Mucosa of rectum (tissue), 2 donors: ENCODE results near the gene RAB14.

Experiments used
- H3K27ac ChIP-seq, 2 donors: one replicate each; pipeline ENCODE4 v1.7.0; 2013; ENCODE audit warnings: inconsistent platforms in 2 of 2, low read depth in 2 of 2, low read length in 2 of 2
- H3K27me3 ChIP-seq, 2 donors: one replicate each; pipeline ENCODE4 v1.7.0; 2013; ENCODE audit warnings: low read length in 2 of 2; ENCODE audit not compliant: control insufficient read depth in 2 of 2, insufficient read depth in 2 of 2
- H3K36me3 ChIP-seq, 2 donors: one replicate each; pipeline ENCODE4 v1.7.0; 2013; ENCODE audit warnings: low read length in 2 of 2; ENCODE audit not compliant: control insufficient read depth in 2 of 2, insufficient read depth in 2 of 2
- H3K4me1 ChIP-seq, 2 donors: one replicate each; pipeline ENCODE4 v1.7.0; 2013; ENCODE audit warnings: low read length in 2 of 2, mild to moderate bottlenecking in 1 of 2; ENCODE audit not compliant: control insufficient read depth in 2 of 2, insufficient read depth in 2 of 2
- H3K4me3 ChIP-seq, 2 donors: one replicate each; pipeline ENCODE4 v1.7.0; 2013; ENCODE audit warnings: low read length in 2 of 2
- H3K9ac ChIP-seq, 2 donors: one replicate each; pipeline ENCODE4 v1.7.0; 2013; ENCODE audit warnings: low read length in 2 of 2, low read depth in 1 of 2, mild to moderate bottlenecking in 1 of 2
- H3K9me3 ChIP-seq, 2 donors: one replicate each; pipeline ENCODE4 v1.7.0; 2013; ENCODE audit warnings: low read length in 2 of 2; ENCODE audit not compliant: control insufficient read depth in 2 of 2
- donor health status: healthy.
- donor health status: Normal muscosa, but diverticular disease.

RAB14 gene

GRCh38 chr9:121169094-121169601 is 32.5 kb downstream of the RAB14 start:
- Histone ChIP-seq H3K27ac (no peak overlapping the region), H3K4me3 (no peak overlapping the region), H3K27me3 (no peaks in the 10 kb centered on the region), H3K9ac (no peak overlapping the region), H3K9me3 (no peaks in the 10 kb centered on the region), H3K36me3 (peaks cover 37 to 61% of the 10 kb centered on the region in 2 donors), H3K4me1 (no peaks in the 10 kb centered on the region)

GRCh38 chr9:121168052-121168451 is 33.6 kb downstream of the RAB14 start:
- H3K36me3 ChIP-seq, result peaks cover 29 to 54% of the 10 kb centered on the region in 2 donors
- H3K27me3 ChIP-seq, result no peaks in the 10 kb centered on the region
- no peaks in the 10 kb centered on the region for H3K4me1 ChIP-seq
- H3K4me3 ChIP-seq, result no peak overlapping the region
- H3K9me3 ChIP-seq, result no peaks in the 10 kb centered on the region
- no peak overlapping the region for H3K27ac ChIP-seq
- H3K9ac ChIP-seq, result no peak overlapping the region

- Histone ChIP-seq H3K9ac (no peak overlapping the region), H3K27ac (no peak overlapping the region), H3K27me3 (no peaks in the 10 kb centered on the region), H3K4me3 (no peak overlapping the region), H3K9me3 (no peaks in the 10 kb centered on the region), H3K4me1 (no peaks in the 10 kb centered on the region), H3K36me3 (peaks cover 24 to 43% of the 10 kb centered on the region in 2 donors)
Observed at GRCh38 chr9:121160025-121160424, 41.6 kb downstream of the RAB14 start.

GRCh38 chr9:121157939-121158338 is 43.7 kb downstream of the RAB14 start:
- Histone ChIP-seq H3K4me1 (no peaks in the 10 kb centered on the region), H3K27ac (no peak overlapping the region), H3K9me3 (no peaks in the 10 kb centered on the region), H3K9ac (no peak overlapping the region), H3K27me3 (no peaks in the 10 kb centered on the region), H3K36me3 (peaks cover 24 to 44% of the 10 kb centered on the region in 2 donors), H3K4me3 (no peak overlapping the region)

- Histone ChIP-seq H3K36me3 (peaks cover 25 to 39% of the 10 kb centered on the region in 2 donors), H3K9me3 (no peaks in the 10 kb centered on the region), H3K27ac (no peak overlapping the region)
Observed at GRCh38 chr9:121156263-121156731, 45.4 kb downstream of the RAB14 start.

GRCh38 chr9:121154782-121155181 is 46.9 kb downstream of the RAB14 start:
- Histone ChIP-seq H3K27me3 (no peaks in the 10 kb centered on the region), H3K4me3 (no peak overlapping the region), H3K27ac (no peak overlapping the region), H3K4me1 (no peaks in the 10 kb centered on the region), H3K9ac (no peak overlapping the region), H3K36me3 (peaks cover 30 to 39% of the 10 kb centered on the region in 2 donors), H3K9me3 (no peaks in the 10 kb centered on the region)

More at GRCh38 chr9:121156263-121156731, 45.4 kb downstream of the RAB14 start:
- Histone ChIP-seq H3K9ac (no peak overlapping the region), H3K4me1 (no peaks in the 10 kb centered on the region), H3K4me3 (no peak overlapping the region), H3K27me3 (no peaks in the 10 kb centered on the region)

- H3K36me3 ChIP-seq, result peaks cover 29 to 39% of the 10 kb centered on the region in 2 donors
Observed at GRCh38 chr9:121153642-121154041, 48.0 kb downstream of the RAB14 start.

GRCh38 chr9:121150188-121150587 is 51.5 kb downstream of the RAB14 start:
- Histone ChIP-seq H3K9me3 (no peaks in the 10 kb centered on the region), H3K9ac (no peak overlapping the region), H3K4me1 (no peaks in the 10 kb centered on the region), H3K36me3 (peaks cover 31 to 47% of the 10 kb centered on the region in 2 donors), H3K4me3 (no peak overlapping the region), H3K27ac (no peak overlapping the region), H3K27me3 (no peaks in the 10 kb centered on the region)

More at GRCh38 chr9:121153642-121154041, 48.0 kb downstream of the RAB14 start:
- Histone ChIP-seq H3K27ac (no peak overlapping the region), H3K4me3 (no peak overlapping the region), H3K9ac (no peak overlapping the region), H3K27me3 (no peaks in the 10 kb centered on the region), H3K4me1 (no peaks in the 10 kb centered on the region), H3K9me3 (no peaks in the 10 kb centered on the region)

- no peaks in the 10 kb centered on the region for H3K4me1 ChIP-seq
- peaks cover 43 to 72% of the 10 kb centered on the region in 2 donors for H3K36me3 ChIP-seq
- no peaks in the 10 kb centered on the region for H3K27me3 ChIP-seq
- H3K27ac ChIP-seq, result no peak overlapping the region
- no peaks in the 10 kb centered on the region for H3K9me3 ChIP-seq
- H3K9ac ChIP-seq, result no peak overlapping the region
- no peak overlapping the region for H3K4me3 ChIP-seq
Observed at GRCh38 chr9:121144482-121144881, 57.2 kb downstream of the RAB14 start.

GRCh38 chr9:121143771-121144170 is 57.9 kb downstream of the RAB14 start:
- H3K27ac ChIP-seq, result no peak overlapping the region
- no peaks in the 10 kb centered on the region for H3K4me1 ChIP-seq
- H3K36me3 ChIP-seq, result peaks cover 46 to 70% of the 10 kb centered on the region in 2 donors
- H3K27me3 ChIP-seq, result no peaks in the 10 kb centered on the region
- H3K9ac ChIP-seq, result no peak overlapping the region
- no peak overlapping the region for H3K4me3 ChIP-seq
- no peaks in the 10 kb centered on the region for H3K9me3 ChIP-seq
